ENCODE results near the gene TMEM179.

TMEM179 gene

GRCh38 chr14:104544362-104544961 lies 60.1 kb downstream of the TMEM179 start:
- no peak for DNase-seq (ENCODE audit: low read depth in 2 of 2)

DNA sequence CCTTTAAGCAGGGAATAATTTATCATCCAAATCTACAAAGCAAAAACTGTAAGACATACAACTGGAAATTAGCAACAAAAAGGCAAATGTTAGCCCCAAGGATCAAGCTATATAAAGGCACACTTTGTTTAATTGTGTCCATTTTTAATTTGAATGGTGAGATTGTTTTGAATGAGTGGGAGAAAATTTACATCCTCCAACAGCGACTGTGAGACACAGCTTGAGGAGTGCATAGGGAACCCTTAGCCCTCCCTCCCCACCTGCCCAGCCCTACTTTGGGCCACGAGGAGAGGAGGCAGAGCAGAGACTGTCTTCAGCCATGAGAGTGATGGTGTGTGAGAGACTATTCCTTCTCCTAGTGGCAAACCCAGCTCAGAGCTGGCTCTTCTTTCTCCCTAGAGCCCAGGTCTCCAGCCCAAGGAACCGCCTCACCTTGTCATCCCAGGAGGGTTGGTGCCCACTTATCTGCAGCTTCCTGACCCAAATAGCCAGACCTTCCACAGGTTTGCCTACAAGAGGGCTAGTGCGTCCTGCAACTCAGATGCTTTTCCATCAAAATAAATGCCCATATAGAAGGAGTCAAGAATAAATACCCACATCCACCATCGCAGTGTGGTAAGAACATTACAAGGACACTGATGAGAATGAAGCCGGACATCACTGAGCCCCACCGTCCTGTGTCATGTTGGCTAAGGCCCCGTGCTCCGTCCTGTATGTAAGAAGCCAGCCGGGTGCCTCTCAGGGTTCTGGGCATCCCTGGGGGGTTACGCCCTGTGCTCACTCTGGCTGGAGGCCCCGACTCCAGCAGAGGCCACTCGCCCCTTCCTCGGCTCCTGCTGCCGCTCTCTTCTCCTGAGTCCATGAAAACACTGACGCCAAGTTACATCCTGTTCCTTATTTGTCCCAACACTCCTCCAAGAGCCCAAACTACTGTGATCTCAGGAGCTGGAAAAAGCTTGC lies 61.4 kb downstream of the TMEM179 start:
- DNase-seq (ENCODE audit: low read depth in 2 of 2) = no peak

DNA sequence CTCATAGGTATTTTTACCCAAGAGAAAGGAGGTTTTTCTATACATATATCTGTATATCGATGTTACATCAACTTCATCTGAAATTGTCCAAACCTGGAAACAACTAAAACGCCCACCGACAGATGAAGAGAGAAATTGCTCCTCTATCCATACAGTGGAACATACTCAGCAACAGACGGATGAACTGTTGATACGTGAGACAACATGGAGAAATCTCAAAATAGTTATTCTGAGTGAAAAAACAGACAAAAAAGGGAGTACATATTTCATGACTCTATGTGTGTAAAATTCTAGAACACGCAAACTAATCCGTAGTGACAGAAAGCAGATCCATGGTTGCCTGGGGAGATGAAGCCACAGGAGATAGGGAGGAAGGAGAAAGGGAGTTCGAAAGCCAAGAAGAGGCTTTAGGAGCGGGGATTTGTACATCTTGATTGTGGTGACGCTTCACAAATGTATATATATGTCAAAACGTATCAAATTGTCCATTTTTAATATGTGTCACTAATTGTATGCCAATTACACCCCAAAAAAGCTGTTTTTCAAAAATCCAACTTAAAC lies 62.6 kb downstream of the TMEM179 start:
- DNase-seq (ENCODE audit: low read depth in 2 of 2) = no peak

All from stimulated activated CD8-positive, alpha-beta memory T cell treated with anti-CD3 and anti-CD28 coated beads, Interleukin-2, amount 100 ng/mL, for 1 hour (primary cell).